Small intestine (tissue), 16 donors: Measurements from ENCODE around the gene CIITA. TPM values are rescaled to one million over a fixed set of nuclear protein-coding genes. Genes with fewer than 3 reads are reported as not detected.
"Not testable (repeated sequence)": the region's sequence is repeated elsewhere in the genome, so short reads cannot be mapped to it uniquely, and the experiment has no call there.

Experiments used
- DNase-seq, 2 donors: peaks; one replicate each; pipeline versions ENCODE4 v3.0.0 to v3.0.0-alpha.2; 2013
- FAIRE-seq: peaks from 2 replicates; lab custom pipeline; 2012; peaks lifted over from hg19 to GRCh38; lab: Jason Lieb, UNC
- H3K27ac ChIP-seq, 3 donors: one replicate each; pipeline ENCODE4 v1.5.1; 2013; ENCODE audit warnings: low read length in 2 of 3, mild to moderate bottlenecking in 2 of 3, control low read depth in 1 of 3, inconsistent platforms in 1 of 3, low read depth in 1 of 3, moderate library complexity in 1 of 3
- H3K27me3 ChIP-seq, 3 donors: one replicate each; pipeline ENCODE4 v1.6.1; 2013; ENCODE audit warnings: low read length in 3 of 3, inconsistent platforms in 1 of 3; ENCODE audit not compliant: control insufficient read depth in 3 of 3, insufficient read depth in 3 of 3
- H3K36me3 ChIP-seq, 3 donors: one replicate each; pipeline ENCODE4 v1.6.1; 2013; ENCODE audit warnings: low read length in 3 of 3, inconsistent platforms in 1 of 3, low read depth in 1 of 3, mild to moderate bottlenecking in 1 of 3, moderate library complexity in 1 of 3; ENCODE audit not compliant: control insufficient read depth in 3 of 3, insufficient read depth in 2 of 3
- H3K4me1 ChIP-seq, 3 donors: one replicate each; pipeline ENCODE4 v1.6.1; 2013; ENCODE audit warnings: low read length in 2 of 3, inconsistent platforms in 1 of 3, low read depth in 1 of 3, mild to moderate bottlenecking in 1 of 3, moderate library complexity in 1 of 3; ENCODE audit not compliant: control insufficient read depth in 3 of 3, insufficient read depth in 2 of 3
- H3K4me3 ChIP-seq, 3 donors: one replicate each; pipeline ENCODE4 v1.5.1; 2013; ENCODE audit warnings: low read length in 3 of 3, control low read depth in 1 of 3, inconsistent platforms in 1 of 3, low read depth in 1 of 3, mild to moderate bottlenecking in 1 of 3, moderate library complexity in 1 of 3
- H3K9me3 ChIP-seq, 2 donors: one replicate each; pipeline ENCODE4 v1.6.1; 2013; ENCODE audit warnings: low read depth in 1 of 2, low read length in 1 of 2; ENCODE audit not compliant: control insufficient read depth in 2 of 2, insufficient read depth in 1 of 2
- WGBS, 3 donors: extraction: QIAGEN DNeasy Blood & Tissue Kit; methylation state at CpG; one replicate each; pipeline ENCODE4 v1.1.7; 2013; 5-methylcytosine and 5-hydroxymethylcytosine counted together
- long read RNA-seq, 10 donors: transcript quantifications; one replicate each; lab custom pipeline, GENCODE V29; 2026
- polyA plus RNA-seq, 4 donors: library from polyadenylated mRNA; stranded (reverse) in 3 of 4; unstranded in 1 of 4; fragments of 200-250 nt in 3 of 4; fragments of 120-200 nt in 1 of 4; gene quantifications; one replicate each; pipeline versions ENCODE4 v1.2.1 to v1.2.3, GENCODE V29; 2013
- donor health status: healthy with polysubstance abuse.
- donor health status: control.
- donor health status: control.
- donor health status: Bipolar disorder and iron deficiency.
- donor health status: healthy.

The CIITA gene, protein sequence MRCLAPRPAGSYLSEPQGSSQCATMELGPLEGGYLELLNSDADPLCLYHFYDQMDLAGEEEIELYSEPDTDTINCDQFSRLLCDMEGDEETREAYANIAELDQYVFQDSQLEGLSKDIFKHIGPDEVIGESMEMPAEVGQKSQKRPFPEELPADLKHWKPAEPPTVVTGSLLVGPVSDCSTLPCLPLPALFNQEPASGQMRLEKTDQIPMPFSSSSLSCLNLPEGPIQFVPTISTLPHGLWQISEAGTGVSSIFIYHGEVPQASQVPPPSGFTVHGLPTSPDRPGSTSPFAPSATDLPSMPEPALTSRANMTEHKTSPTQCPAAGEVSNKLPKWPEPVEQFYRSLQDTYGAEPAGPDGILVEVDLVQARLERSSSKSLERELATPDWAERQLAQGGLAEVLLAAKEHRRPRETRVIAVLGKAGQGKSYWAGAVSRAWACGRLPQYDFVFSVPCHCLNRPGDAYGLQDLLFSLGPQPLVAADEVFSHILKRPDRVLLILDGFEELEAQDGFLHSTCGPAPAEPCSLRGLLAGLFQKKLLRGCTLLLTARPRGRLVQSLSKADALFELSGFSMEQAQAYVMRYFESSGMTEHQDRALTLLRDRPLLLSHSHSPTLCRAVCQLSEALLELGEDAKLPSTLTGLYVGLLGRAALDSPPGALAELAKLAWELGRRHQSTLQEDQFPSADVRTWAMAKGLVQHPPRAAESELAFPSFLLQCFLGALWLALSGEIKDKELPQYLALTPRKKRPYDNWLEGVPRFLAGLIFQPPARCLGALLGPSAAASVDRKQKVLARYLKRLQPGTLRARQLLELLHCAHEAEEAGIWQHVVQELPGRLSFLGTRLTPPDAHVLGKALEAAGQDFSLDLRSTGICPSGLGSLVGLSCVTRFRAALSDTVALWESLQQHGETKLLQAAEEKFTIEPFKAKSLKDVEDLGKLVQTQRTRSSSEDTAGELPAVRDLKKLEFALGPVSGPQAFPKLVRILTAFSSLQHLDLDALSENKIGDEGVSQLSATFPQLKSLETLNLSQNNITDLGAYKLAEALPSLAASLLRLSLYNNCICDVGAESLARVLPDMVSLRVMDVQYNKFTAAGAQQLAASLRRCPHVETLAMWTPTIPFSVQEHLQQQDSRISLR
- 10 to 100 TPM in 2 of 4 donors, 1 to 10 TPM in 2; 8.1 to 11.7 (median 10.4) TPM for polyA plus RNA-seq
- long read RNA-seq, donor 1, result 0 reads
- long read RNA-seq, donor 2, result 0 reads
- long read RNA-seq, donor 3, result 0 reads
- long read RNA-seq, donor 4, result 0 reads
- long read RNA-seq, donor 5, partial matches to known transcripts, result 0 of 17 reads
- long read RNA-seq, donor 5, other reads (novel, unspliced or antisense), result 17 of 17 reads
- long read RNA-seq, donor 6, result 0 reads
- long read RNA-seq, donor 7, result 0 reads
- long read RNA-seq, donor 8, partial matches to known transcripts, result 0 of 6 reads
- long read RNA-seq, donor 8, other reads (novel, unspliced or antisense), result 6 of 6 reads
- long read RNA-seq, donor 9, result 0 reads
- long read RNA-seq, donor 10, result 0 reads

DNA sequence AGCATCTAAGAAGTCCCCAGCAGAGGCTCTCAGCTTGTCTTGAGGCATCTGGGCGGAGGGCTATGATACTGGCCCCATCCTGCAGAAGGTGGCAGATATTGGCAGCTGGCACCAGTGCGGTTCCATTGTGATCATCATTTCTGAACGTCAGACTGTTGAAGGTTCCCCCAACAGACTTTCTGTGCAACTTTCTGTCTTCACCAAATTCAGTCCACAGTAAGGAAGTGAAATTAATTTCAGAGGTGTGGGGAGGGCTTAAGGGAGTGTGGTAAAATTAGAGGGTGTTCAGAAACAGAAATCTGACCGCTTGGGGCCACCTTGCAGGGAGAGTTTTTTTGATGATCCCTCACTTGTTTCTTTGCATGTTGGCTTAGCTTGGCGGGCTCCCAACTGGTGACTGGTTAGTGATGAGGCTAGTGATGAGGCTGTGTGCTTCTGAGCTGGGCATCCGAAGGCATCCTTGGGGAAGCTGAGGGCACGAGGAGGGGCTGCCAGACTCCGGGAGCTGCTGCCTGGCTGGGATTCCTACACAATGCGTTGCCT lies at the start of gene CIITA:
CIITA (plus strand) TSS at position 404 of the 543 bp plus-strand sequence; CDS start at position 533, 129 bp downstream.
- Histone ChIP-seq H3K27ac (peak within 1 kb of the TSS in 1 of 3 donors; percentile 89), H3K4me3 (peak within 1 kb of the TSS in 2 of 3 donors; percentile 16 to 41), H3K36me3 (no peaks in the 10 kb centered on the region), H3K27me3 (peaks cover 0 to 32% (median 0%) of the 10 kb centered on the region in 3 donors), H3K9me3 (no peaks in the 10 kb centered on the region), H3K4me1 (peaks cover 3 to 15% (median 7%) of the 10 kb centered on the region in 3 donors)
- DNase-seq, result peak in 1 of 2 donors; percentile 56
- 38 to 49% (median 45%) methylated on average over 9 of the region's 9 CpGs for WGBS, 3 donors
- no peak for FAIRE-seq

DNA sequence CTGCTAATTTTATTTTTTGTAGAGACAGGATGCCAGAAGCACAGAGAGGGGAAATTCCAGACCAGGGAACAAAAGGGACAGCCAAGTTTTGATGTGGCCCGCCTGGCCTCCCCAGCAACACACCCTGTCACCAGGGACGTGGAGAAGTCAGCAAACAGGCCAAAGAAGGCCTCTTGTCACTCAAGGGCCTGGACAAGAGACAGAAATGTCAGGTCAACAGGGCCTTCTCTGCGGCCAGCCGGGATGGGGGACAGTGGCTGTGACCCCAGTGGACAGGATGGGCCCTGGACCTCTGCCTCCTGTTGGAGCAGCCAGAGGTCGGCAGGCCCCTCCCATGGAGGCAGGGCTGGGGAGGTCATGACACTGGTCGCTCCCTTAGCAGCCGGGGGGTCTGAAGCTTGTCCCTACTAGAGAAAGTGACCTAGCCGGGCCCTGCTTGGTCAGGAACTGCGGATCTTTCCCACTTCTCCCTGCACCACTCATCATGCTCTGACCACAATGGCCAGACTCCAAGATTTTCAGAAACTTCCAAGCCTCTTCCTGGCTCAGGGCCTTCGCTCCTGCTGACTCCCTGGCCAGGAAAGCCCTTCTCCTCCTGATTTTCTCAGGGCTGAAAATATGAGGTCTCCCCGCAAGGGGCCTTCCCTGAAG lies 49.2 kb upstream of the CIITA start:
- WGBS, 3 donors, result 51 to 84% (median 67%) methylated on average over 11 of the region's 11 CpGs
- peak in 1 of 2 donors; percentile 45 for DNase-seq
- no peak for FAIRE-seq
- Histone ChIP-seq H3K4me1 (peaks cover 0 to 4% (median 2%) of the 10 kb centered on the region in 3 donors), H3K27me3 (no peaks in the 10 kb centered on the region), H3K9me3 (no peaks in the 10 kb centered on the region), H3K27ac (peak overlapping the region; percentile 60 to 90 (median 89)), H3K4me3 (no peak overlapping the region), H3K36me3 (no peaks in the 10 kb centered on the region)

DNA sequence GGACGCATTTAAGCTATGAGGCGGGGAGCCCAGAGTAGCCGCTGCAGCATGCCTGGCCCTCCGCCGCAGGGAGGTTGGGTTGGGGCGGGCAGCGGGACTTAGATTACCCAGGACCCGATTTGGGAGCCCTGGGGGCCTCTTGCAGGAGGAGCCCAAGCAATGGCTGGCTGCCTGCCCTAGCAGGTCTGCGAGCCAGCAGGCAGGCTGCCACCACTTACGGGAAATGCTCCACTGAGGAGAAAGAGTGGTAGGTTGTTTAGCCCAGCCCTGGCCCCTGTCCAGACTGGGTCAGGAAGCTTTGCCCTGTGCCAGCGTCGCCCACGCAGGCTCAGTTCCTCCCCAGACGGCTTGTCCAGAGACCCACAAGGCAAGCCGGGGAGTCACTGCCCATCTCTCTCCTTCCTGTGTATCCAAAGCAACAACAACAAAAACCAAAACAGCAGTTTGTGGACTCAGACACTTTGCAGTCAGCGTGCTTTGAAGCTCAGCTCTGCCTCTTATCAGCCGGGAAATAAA lies 48.1 kb upstream of the CIITA start:
- FAIRE-seq (no peak), DNase-seq (peak; percentile 45 to 66)
- Histone ChIP-seq H3K9me3 (no peaks in the 10 kb centered on the region), H3K4me3 (peak overlapping the region in 1 of 3 donors; percentile 4), H3K4me1 (peaks cover 0 to 4% (median 2%) of the 10 kb centered on the region in 3 donors), H3K27ac (peak overlapping the region; percentile 60 to 90 (median 89)), H3K27me3 (no peaks in the 10 kb centered on the region), H3K36me3 (no peaks in the 10 kb centered on the region)
- WGBS, 3 donors, result 7 to 19% (median 15%) methylated on average over 17 of the region's 17 CpGs

DNA sequence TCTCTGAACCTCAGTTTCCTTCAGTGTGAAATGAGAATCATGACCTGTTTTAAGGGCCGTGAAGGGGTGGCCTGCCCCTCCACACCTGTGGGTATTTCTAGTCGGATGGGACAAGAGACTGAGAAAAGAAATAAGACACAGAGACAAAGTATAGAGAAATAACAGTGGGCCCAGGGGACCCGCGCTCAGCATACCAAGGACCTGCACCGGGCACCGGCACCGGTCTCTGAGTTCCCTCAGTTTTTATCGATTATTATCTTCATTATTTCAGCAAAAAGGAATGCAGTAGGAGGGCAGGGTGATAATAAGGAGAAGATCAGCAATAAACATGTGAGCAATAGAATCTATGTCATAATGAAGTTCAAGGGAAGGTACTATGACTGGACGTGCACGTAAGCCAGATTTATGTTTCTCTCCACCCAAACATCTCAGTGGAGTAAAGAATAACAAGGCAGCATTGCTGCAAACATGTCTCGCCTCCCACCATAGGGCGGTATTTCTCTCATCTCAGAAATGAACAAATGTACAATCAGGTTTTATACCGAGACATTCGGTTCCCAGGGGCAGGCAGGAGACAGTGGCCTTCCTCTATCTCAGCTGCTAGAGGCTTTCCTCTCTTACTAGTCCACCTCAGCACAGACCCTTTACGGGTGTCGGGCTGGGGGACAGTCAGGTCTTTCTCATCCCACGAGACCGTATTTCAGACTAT lies 47.5 kb upstream of the CIITA start:
- H3K4me3 ChIP-seq, H3K4me1 ChIP-seq, H3K27me3 ChIP-seq, FAIRE-seq, H3K9me3 ChIP-seq, H3K36me3 ChIP-seq: not testable (repeated sequence)
- peak overlapping the region in 2 of 3 donors; percentile 89 to 90 for H3K27ac ChIP-seq
- peak in 1 of 2 donors; percentile 54 for DNase-seq
- WGBS, 3 donors, result 26 to 44% (median 31%) methylated on average over 16 to 18 of the region's 18 CpGs

DNA sequence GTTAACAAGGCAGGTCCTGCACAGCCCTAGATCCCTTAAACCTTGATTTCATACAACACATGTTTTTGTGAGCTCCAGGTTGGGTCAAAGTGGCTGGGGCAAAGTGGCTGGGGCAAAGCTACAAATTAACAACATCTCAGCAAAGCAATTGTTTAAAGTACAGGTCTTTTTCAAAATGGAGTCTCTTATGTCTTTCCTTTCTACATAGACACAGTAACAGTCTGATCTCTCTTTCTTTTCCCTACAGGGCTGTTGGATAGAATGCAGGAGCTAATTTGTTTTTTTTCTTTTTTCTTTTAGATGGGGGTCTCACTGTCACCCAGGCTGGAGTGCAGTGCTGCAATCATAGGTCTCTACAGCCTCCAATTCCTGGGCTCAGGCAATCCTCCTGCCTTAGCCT lies 46.8 kb upstream of the CIITA start:
- not testable (repeated sequence) for H3K4me1 ChIP-seq, FAIRE-seq, DNase-seq, H3K36me3 ChIP-seq, H3K27me3 ChIP-seq, H3K4me3 ChIP-seq, H3K9me3 ChIP-seq
- H3K27ac ChIP-seq, result peak overlapping the region in 1 of 3 donors; percentile 68

DNA sequence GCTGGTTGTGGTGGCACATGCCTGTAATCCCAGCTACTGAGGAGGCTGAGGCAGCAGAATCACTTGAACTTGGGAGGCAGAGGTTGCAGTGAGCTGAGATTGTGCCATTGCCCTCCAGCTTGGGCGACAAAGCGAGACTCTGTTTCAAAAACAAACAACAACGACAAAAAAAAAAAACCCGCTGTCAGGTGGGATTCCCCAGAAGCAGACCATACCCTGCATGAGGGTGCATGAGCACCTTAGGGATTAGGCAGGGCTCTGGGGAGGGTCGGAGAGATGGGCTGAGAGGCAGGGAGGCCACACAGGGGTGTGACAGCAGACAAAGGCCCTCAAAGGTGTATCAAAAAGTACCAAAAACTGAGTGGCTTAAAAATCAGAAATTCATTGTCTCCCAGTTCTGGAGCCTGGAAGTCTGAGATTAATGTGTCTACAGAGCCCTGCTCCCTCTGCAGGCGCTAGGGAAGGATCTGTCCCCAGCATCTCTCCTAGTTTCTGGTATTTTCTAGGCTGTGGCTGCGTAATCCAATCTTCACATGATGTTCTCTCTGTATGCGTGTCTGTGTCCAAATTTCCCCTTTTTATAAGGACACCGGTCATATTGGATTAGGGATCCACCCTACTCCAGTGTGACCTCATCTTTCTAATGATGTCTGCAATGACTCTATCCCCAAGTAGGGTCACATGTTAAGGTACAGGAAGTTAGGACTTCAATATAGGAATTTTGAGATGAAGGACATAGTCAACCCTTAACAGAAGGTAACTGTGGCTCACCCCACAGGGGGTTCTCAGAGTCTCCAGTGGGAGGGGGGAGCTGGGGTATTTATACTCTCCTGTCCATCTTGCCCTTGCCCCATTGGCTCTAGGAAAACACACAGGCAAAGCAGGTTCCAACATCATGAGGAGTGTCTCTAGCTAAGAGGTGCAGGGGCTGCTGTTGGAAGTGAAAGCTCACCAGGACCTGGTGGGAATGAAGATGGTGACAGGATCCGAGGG lies 44.8 kb upstream of the CIITA start:
- peaks cover 0 to 4% (median 0%) of the 10 kb centered on the region in 3 donors for H3K4me1 ChIP-seq
- H3K36me3 ChIP-seq, result no peaks in the 10 kb centered on the region
- no peak for FAIRE-seq
- peak overlapping the region in 1 of 3 donors; percentile 10 for H3K27ac ChIP-seq
- no peak overlapping the region for H3K4me3 ChIP-seq
- no peaks in the 10 kb centered on the region for H3K9me3 ChIP-seq
- no peaks in the 10 kb centered on the region for H3K27me3 ChIP-seq
- DNase-seq, result no peak
- 82 to 85% (median 83%) methylated on average over 10 of the region's 10 CpGs for WGBS, 3 donors
